AG10803 (cell line): Measurements from ENCODE around the gene GALNS.
A peak's percentile ranks its signal among the peaks of the same experiment; 100 is the strongest.
"Not testable (repeated sequence)": the region's sequence is repeated elsewhere in the genome, so short reads cannot be mapped to it uniquely, and the experiment has no call there.

Experiments
- DNase-seq: peaks from one replicate; pipeline ENCODE4 v3.0.0; 2010; ENCODE audit warnings: low read depth
- H3K4me3 ChIP-seq: 2 replicates; pipeline ENCODE4 v1.5.1; 2011; ENCODE audit warnings: mild to moderate bottlenecking, low read length, control low read depth
- CTCF ChIP-seq: conservative IDR thresholded peaks from 2 replicates; pipeline ENCODE4 v1.5.1; 2011; ENCODE audit warnings: mild to moderate bottlenecking, low read length, control low read depth, inconsistent platforms

The GALNS gene

GRCh38 chr16:88773812-88774291 is 82.9 kb downstream of the GALNS start:
- peak; percentile 72 for DNase-seq
- no peak for TF ChIP-seq CTCF
- H3K4me3 ChIP-seq = no peak overlapping the region

GRCh38 chr16:88772871-88773811 is 83.6 kb downstream of the GALNS start:
- no peak for TF ChIP-seq CTCF
- DNase-seq = peak; percentile 95
- peak overlapping the region; percentile 9; the same call in 1 of the 2 replicates for H3K4me3 ChIP-seq

- not testable (repeated sequence) for H3K4me3 ChIP-seq
Observed at GRCh38 chr16:88771781-88772180, 85.0 kb downstream of the GALNS start.

GRCh38 chr16:88771294-88771772 is 85.4 kb downstream of the GALNS start:
- TF ChIP-seq CTCF = no peak
- no peak for DNase-seq
- H3K4me3 ChIP-seq = no peak overlapping the region

More at GRCh38 chr16:88771781-88772180, 85.0 kb downstream of the GALNS start:
- not testable (repeated sequence) for DNase-seq

- no peak for DNase-seq
- TF ChIP-seq CTCF = no peak
- H3K4me3 ChIP-seq = no peak overlapping the region
Observed at GRCh38 chr16:88770461-88771293, 86.1 kb downstream of the GALNS start.

GRCh38 chr16:88769617-88770460 is 86.9 kb downstream of the GALNS start:
- no peak overlapping the region for H3K4me3 ChIP-seq
- no peak for TF ChIP-seq CTCF
- DNase-seq = no peak
